ENCODE data around the gene PIEZO1.
A peak's percentile ranks its signal among the peaks of the same experiment; 100 is the strongest.

PIEZO1 gene

GRCh38 chr16:88702371-88703210 is 82.4 kb downstream of the PIEZO1 start:
- no peak for ATAC-seq
- H3K27me3 Mint-ChIP-seq = no peaks in the 10 kb centered on the region
- peak overlapping the region; percentile 61 for H3K27ac Mint-ChIP-seq
- peaks cover 89% of the 10 kb centered on the region for H3K4me1 Mint-ChIP-seq
- no peaks in the 10 kb centered on the region for H3K9me3 Mint-ChIP-seq
- peak overlapping the region; percentile 73 for H3K4me3 Mint-ChIP-seq
- H3K36me3 Mint-ChIP-seq = peaks cover 7% of the 10 kb centered on the region

GRCh38 chr16:88701581-88702370 is 83.2 kb downstream of the PIEZO1 start:
- H3K36me3 Mint-ChIP-seq = peaks cover 11% of the 10 kb centered on the region
- no peaks in the 10 kb centered on the region for H3K27me3 Mint-ChIP-seq
- peak overlapping the region; percentile 82 for H3K4me3 Mint-ChIP-seq
- peak overlapping the region; percentile 61 for H3K27ac Mint-ChIP-seq
- H3K9me3 Mint-ChIP-seq = no peaks in the 10 kb centered on the region
- no peak for ATAC-seq
- H3K4me1 Mint-ChIP-seq = peaks cover 83% of the 10 kb centered on the region

GRCh38 chr16:88700636-88701482 is 84.2 kb downstream of the PIEZO1 start:
- Mint-ChIP-seq H3K4me1 (peaks cover 82% of the 10 kb centered on the region), H3K9me3 (no peaks in the 10 kb centered on the region)

GRCh38 chr16:88700322-88700635 is 84.7 kb downstream of the PIEZO1 start:
- peaks cover 11% of the 10 kb centered on the region for H3K36me3 Mint-ChIP-seq
- H3K27me3 Mint-ChIP-seq = no peaks in the 10 kb centered on the region
- no peaks in the 10 kb centered on the region for H3K9me3 Mint-ChIP-seq
- peak overlapping the region; percentile 82 for H3K4me3 Mint-ChIP-seq
- ATAC-seq = no peak
- H3K27ac Mint-ChIP-seq = peak overlapping the region; percentile 61
- H3K4me1 Mint-ChIP-seq = peaks cover 79% of the 10 kb centered on the region

More at GRCh38 chr16:88700636-88701482, 84.2 kb downstream of the PIEZO1 start:
- peaks cover 11% of the 10 kb centered on the region for H3K36me3 Mint-ChIP-seq
- ATAC-seq = peak; percentile 88
- peak overlapping the region; percentile 61 for H3K27ac Mint-ChIP-seq
- peak overlapping the region; percentile 82 for H3K4me3 Mint-ChIP-seq
- no peaks in the 10 kb centered on the region for H3K27me3 Mint-ChIP-seq

DNA sequence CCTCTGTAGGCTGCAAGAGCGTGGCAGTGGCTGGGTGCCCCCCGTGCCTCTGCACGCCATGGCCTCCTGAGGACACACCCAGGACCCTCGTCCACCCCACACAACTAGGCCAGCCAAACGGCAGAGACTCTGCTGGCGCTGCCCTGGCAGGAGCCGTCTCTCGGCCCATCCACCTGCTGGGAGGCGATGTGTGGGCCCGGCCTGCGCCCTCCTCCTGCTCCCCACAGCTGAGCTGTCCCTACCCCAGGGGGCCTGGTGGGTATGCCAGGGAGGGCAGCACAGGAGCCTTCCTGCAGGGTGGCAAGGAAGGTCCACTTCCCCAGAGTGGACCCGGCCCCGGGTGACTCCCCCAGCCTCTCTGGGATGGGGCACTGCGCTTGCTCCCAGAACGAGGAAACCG is 85.8 kb downstream of the PIEZO1 start:
- Mint-ChIP-seq H3K4me3 (no peak overlapping the region), H3K27me3 (no peaks in the 10 kb centered on the region), H3K27ac (peak overlapping the region; percentile 62), H3K36me3 (peaks cover 11% of the 10 kb centered on the region), H3K4me1 (peaks cover 74% of the 10 kb centered on the region), H3K9me3 (no peaks in the 10 kb centered on the region)
- no peak for ATAC-seq

DNA sequence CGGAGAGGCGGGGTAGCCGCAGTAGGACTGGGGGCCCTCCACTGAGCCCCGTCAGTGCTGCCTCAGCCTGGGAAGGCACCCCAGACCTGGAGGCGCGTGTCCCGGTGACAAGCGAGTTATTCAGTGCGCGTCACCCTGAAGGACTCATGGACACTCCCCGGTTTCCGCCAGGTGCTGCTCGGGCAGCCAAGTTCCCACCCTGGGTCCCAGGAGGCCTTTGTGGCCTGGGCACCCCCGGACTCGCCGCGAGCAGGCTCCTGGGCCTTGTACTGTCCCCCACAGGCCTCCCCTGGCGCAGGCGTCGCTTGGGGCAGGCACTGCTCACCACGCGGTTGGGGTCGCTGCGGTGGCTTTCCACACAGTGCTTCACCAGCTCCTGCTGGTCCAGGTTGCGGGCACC is 86.4 kb downstream of the PIEZO1 start:
- H3K4me3 Mint-ChIP-seq = peak overlapping the region; percentile 46
- no peaks in the 10 kb centered on the region for H3K9me3 Mint-ChIP-seq
- H3K27ac Mint-ChIP-seq = peak overlapping the region; percentile 62
- peaks cover 11% of the 10 kb centered on the region for H3K36me3 Mint-ChIP-seq
- ATAC-seq = peak; percentile 54
- H3K27me3 Mint-ChIP-seq = no peaks in the 10 kb centered on the region
- H3K4me1 Mint-ChIP-seq = peaks cover 71% of the 10 kb centered on the region

DNA sequence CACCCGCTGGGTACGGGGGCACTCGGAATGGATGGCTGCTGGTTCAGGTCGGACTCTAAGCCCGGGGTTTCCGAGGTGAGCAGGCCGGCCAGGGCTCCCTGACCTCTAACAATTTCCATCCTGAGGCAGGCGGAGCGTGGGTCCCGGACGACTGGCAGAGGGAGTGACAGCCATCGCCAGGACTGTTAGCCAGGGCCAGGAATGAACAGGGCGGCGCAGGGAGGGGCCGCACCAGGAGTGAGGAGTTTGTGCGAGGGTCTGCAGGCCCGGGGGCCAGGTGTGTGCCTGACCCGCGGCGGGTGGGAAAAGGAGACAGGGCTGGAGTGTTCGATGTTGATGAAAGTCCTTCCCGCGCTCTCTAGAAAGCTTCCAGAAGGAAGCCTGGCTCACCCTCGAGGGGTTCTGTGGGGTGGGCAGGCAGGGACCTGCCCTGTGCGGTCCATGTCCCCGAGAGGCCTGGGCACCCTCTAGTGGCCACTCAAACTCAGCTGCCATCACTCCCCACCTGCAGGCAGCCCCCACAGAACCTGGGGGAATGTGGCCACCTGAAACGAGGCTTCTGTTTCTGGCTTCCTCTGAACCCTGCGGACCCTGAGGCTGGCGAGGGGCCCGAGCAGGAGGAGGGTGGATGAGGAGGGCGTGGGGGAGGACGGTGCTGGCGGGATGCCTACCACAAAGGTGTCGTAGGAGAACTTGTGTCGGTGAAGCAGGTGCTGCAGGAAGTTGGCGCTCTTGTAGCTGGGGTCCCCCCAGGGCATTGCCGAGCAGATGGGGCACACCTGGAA is 87.0 kb downstream of the PIEZO1 start:
- no peaks in the 10 kb centered on the region for H3K9me3 Mint-ChIP-seq
- peak overlapping the region; percentile 62 for H3K27ac Mint-ChIP-seq
- H3K4me3 Mint-ChIP-seq = peak overlapping the region; percentile 46
- peaks cover 11% of the 10 kb centered on the region for H3K36me3 Mint-ChIP-seq
- no peaks in the 10 kb centered on the region for H3K27me3 Mint-ChIP-seq
- no peak for ATAC-seq
- H3K4me1 Mint-ChIP-seq = peaks cover 66% of the 10 kb centered on the region

GRCh38 chr16:88697116-88697830 is 87.7 kb downstream of the PIEZO1 start:
- H3K4me1 Mint-ChIP-seq = peaks cover 66% of the 10 kb centered on the region
- no peaks in the 10 kb centered on the region for H3K27me3 Mint-ChIP-seq
- no peak overlapping the region for H3K4me3 Mint-ChIP-seq
- peak overlapping the region; percentile 62 for H3K27ac Mint-ChIP-seq
- ATAC-seq = no peak
- H3K36me3 Mint-ChIP-seq = peaks cover 11% of the 10 kb centered on the region
- H3K9me3 Mint-ChIP-seq = no peaks in the 10 kb centered on the region

DNA sequence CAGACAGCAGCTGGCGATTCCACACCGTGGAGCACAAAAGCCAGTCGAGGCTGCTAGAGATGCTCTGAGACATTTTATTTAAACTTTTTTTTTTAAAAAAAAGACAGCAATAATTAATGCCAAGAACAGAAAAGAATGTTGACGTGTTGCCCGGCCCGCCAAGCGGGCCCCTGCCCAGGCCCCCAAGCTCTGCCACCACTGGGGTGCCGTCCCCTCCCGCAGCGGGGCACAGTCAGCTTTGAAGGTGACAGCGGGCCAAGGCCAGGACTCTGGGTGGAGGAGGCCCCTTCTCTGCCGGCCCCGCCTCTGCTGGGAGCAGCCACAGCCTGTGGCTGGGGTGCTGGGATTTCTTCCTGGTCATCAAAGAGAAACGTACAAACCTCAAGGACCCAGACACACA is 88.6 kb downstream of the PIEZO1 start:
- no peak for ATAC-seq
- no peak overlapping the region for H3K4me3 Mint-ChIP-seq

DNA sequence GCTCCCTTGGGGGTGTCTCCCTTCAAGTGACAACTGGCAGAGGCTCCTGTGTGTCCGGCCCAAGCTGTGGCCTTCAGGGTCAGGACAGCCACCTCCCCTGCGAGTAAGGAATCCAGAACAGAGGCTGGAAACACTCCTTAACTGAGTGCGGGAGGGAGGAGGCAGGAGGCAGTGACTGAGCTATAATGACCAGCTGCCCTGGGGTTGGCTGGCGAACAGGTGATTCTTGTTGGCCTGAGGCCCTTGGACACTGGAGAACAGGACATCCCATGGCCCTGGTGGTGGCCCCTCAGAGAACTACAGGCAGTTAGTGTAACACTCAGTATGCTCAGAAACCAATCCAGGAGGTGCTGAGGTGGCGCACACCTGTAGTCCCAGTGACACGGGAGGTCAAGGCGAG is 89.3 kb downstream of the PIEZO1 start:
- peaks cover 11% of the 10 kb centered on the region for H3K36me3 Mint-ChIP-seq
- H3K4me1 Mint-ChIP-seq = peaks cover 66% of the 10 kb centered on the region
- ATAC-seq = no peak
- H3K27ac Mint-ChIP-seq = no peak overlapping the region
- H3K9me3 Mint-ChIP-seq = no peaks in the 10 kb centered on the region
- H3K4me3 Mint-ChIP-seq = no peak overlapping the region
- H3K27me3 Mint-ChIP-seq = no peaks in the 10 kb centered on the region

More for the DNA sequence above, 88.6 kb downstream of the PIEZO1 start:
- Mint-ChIP-seq H3K9me3 (no peaks in the 10 kb centered on the region), H3K36me3 (peaks cover 11% of the 10 kb centered on the region), H3K4me1 (peaks cover 66% of the 10 kb centered on the region), H3K27me3 (no peaks in the 10 kb centered on the region), H3K27ac (no peak overlapping the region)

DNA sequence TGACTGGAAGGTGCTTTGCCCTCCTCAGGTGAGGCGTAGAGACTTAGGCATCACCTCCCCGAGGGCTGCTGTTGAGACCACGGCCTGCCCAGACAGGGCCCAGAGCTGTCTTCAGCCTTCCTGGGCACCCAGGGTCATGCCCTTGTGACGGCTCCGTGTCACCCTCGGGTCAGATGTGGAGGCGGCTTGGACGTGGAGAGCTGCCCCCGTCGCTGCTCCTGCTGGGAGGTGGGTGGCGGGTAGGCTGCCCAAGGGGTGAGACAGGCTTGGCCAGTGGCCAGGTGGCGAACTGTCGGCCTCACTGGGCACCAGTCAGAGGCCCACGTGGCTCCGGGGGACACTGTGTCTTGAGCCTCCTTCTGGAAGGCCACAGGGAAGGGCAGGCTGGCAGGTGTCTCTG is 89.8 kb downstream of the PIEZO1 start:
- Mint-ChIP-seq H3K27ac (no peak overlapping the region), H3K27me3 (no peaks in the 10 kb centered on the region), H3K4me1 (peaks cover 62% of the 10 kb centered on the region), H3K4me3 (no peak overlapping the region), H3K36me3 (peaks cover 11% of the 10 kb centered on the region), H3K9me3 (no peaks in the 10 kb centered on the region)
- no peak for ATAC-seq

GRCh38 chr16:88694221-88695087 is 90.6 kb downstream of the PIEZO1 start:
- H3K4me1 Mint-ChIP-seq = peaks cover 55% of the 10 kb centered on the region

GRCh38 chr16:88693420-88694177 is 91.4 kb downstream of the PIEZO1 start:
- H3K27ac Mint-ChIP-seq = no peak overlapping the region
- peaks cover 47% of the 10 kb centered on the region for H3K4me1 Mint-ChIP-seq
- peaks cover 11% of the 10 kb centered on the region for H3K36me3 Mint-ChIP-seq
- no peaks in the 10 kb centered on the region for H3K9me3 Mint-ChIP-seq
- H3K27me3 Mint-ChIP-seq = no peaks in the 10 kb centered on the region
- H3K4me3 Mint-ChIP-seq = no peak overlapping the region
- ATAC-seq = no peak

More at GRCh38 chr16:88694221-88695087, 90.6 kb downstream of the PIEZO1 start:
- no peak overlapping the region for H3K27ac Mint-ChIP-seq
- ATAC-seq = no peak
- H3K4me3 Mint-ChIP-seq = no peak overlapping the region
- H3K27me3 Mint-ChIP-seq = no peaks in the 10 kb centered on the region
- H3K36me3 Mint-ChIP-seq = peaks cover 11% of the 10 kb centered on the region
- H3K9me3 Mint-ChIP-seq = no peaks in the 10 kb centered on the region
